Endothelial cell of umbilical vein (primary cell): ENCODE measurements around the gene FBXW4. TPM values are rescaled to one million over a fixed set of nuclear protein-coding genes. Genes with fewer than 3 reads are reported as not detected.

Experiments
- BruUV-seq: library from RNA; stranded (reverse); fragments of 400-500 nt; replicated peaks from 2 replicates; lab custom pipeline; 2021; lab: Mats Ljungman, UMichigan
- CTCF ChIA-PET: fragments of 300-600, 350-600 bp; sonication (Branson Sonifier 250); formaldehyde crosslinking; loops from one replicate; lab custom pipeline; 2021; ENCODE audit warnings: antibody characterized with exemption, inconsistent platforms; lab: Charles Lee
- POLR2A ChIA-PET: fragments of 300-600, 350-600 bp; sonication (Branson Sonifier 250); formaldehyde crosslinking; loops from one replicate; lab custom pipeline; 2021; ENCODE audit warnings: antibody characterized with exemption, inconsistent platforms; lab: Charles Lee
- DNase-seq: peaks from one replicate; pipeline ENCODE4 v3.0.0-alpha.2; 2011; ENCODE audit warnings: low read depth, low spot score
- FAIRE-seq: peaks from 2 replicates; lab custom pipeline; 2011; peaks lifted over from hg19 to GRCh38; lab: Jason Lieb, UNC
- H2AFZ ChIP-seq: 2 replicates; pipeline ENCODE4 v1.6.0; 2012; ENCODE audit warnings: low read depth, low read length, control low read depth, inconsistent platforms
- H3K27ac ChIP-seq: 2 replicates; pipeline ENCODE4 v1.5.1; 2011; ENCODE audit warnings: low read depth, mild to moderate bottlenecking, control low read depth, low read length, moderate library complexity; ENCODE audit not compliant: insufficient read depth
- H3K27me3 ChIP-seq, 2 experiments: 2 replicates each; pipeline versions ENCODE4 v1.6.0 to v1.6.1; 2011; ENCODE audit warnings: low read length in 2 of 2, mixed read lengths in 1 of 2; ENCODE audit not compliant: control insufficient read depth in 2 of 2, insufficient read depth in 2 of 2
- H3K36me3 ChIP-seq, 2 experiments: 2 replicates in 1 of 2; 3 replicates in 1 of 2; pipeline ENCODE4 v1.5.1; 2011; ENCODE audit warnings: low read length in 2 of 2, mild to moderate bottlenecking in 1 of 2, moderate library complexity in 1 of 2; ENCODE audit not compliant: control insufficient read depth in 2 of 2, insufficient read depth in 2 of 2; ENCODE audit errors: extremely low read depth in 1 of 2
- H3K4me1 ChIP-seq: 3 replicates; pipeline ENCODE4 v1.5.1; 2011; ENCODE audit warnings: mild to moderate bottlenecking, low read length; ENCODE audit not compliant: control insufficient read depth, insufficient read depth; ENCODE audit errors: extremely low read depth
- H3K4me2 ChIP-seq: 2 replicates; pipeline ENCODE4 v1.6.1; 2011; ENCODE audit warnings: low read length, control low read depth, mixed read lengths; ENCODE audit not compliant: insufficient read depth
- H3K4me3 ChIP-seq, 3 experiments: fragments of 200-600 bp in 1 of 3; sonication (generic), shearing (Covaris generic) in 1 of 3; replicated peaks in 1 of 3; 2 replicates each; pipeline ENCODE4 v1.5.1; 2011 to 2016; ENCODE audit warnings: control low read depth in 3 of 3, low read length in 3 of 3, mild to moderate bottlenecking in 2 of 3, inconsistent platforms in 1 of 3, low read depth in 1 of 3, moderate library complexity in 1 of 3; ENCODE audit not compliant: insufficient read depth in 1 of 3
- H3K79me2 ChIP-seq: 2 replicates; pipeline ENCODE4 v1.6.0; 2012; ENCODE audit warnings: low read length, inconsistent platforms; ENCODE audit not compliant: control insufficient read depth, insufficient read depth
- H3K9ac ChIP-seq: replicated peaks from 2 replicates; pipeline ENCODE3; 2011; ENCODE audit warnings: low read length, control low read depth; ENCODE audit not compliant: insufficient read depth; ENCODE audit errors: extremely low read depth
- H3K9me1 ChIP-seq: replicated peaks from 3 replicates; pipeline ENCODE4 v1.6.0; 2011; ENCODE audit warnings: mild to moderate bottlenecking, low read length; ENCODE audit not compliant: control insufficient read depth, insufficient read depth; ENCODE audit errors: extremely low read depth
- H3K9me3 ChIP-seq: replicated peaks from 2 replicates; pipeline ENCODE4 v1.5.1; 2012; ENCODE audit warnings: low read length, inconsistent platforms; ENCODE audit not compliant: control insufficient read depth, insufficient read depth
- H4K20me1 ChIP-seq: replicated peaks from 2 replicates; pipeline ENCODE3; 2011; ENCODE audit warnings: mild to moderate bottlenecking, low read length; ENCODE audit not compliant: control insufficient read depth, insufficient read depth; ENCODE audit errors: extremely low read depth
- CTCF ChIP-seq, 2 donors: IDR thresholded peaks; 1 replicate in 1 of 2; 2 replicates in 1 of 2; pipeline ENCODE4 v1.5.1; 2011; ENCODE audit warnings: low read length in 2 of 2, mild to moderate bottlenecking in 2 of 2, moderate library complexity in 2 of 2, control low read depth in 1 of 2, inconsistent platforms in 1 of 2, low read depth in 1 of 2; ENCODE audit not compliant: insufficient read depth in 1 of 2; ENCODE audit errors: extremely low read depth in 1 of 2
- EZH2 ChIP-seq: IDR thresholded peaks from 2 replicates; pipeline ENCODE4 v1.6.1; 2012; ENCODE audit warnings: borderline replicate concordance, low read depth, mild to moderate bottlenecking, moderate library complexity, low read length, inconsistent platforms; ENCODE audit not compliant: severe bottlenecking
- FOS ChIP-seq: IDR thresholded peaks from 2 replicates; pipeline ENCODE4 v1.6.1; 2011; ENCODE audit warnings: mild to moderate bottlenecking, low read length, moderate library complexity, borderline replicate concordance; ENCODE audit not compliant: insufficient read depth
- GATA2 ChIP-seq: IDR thresholded peaks from 2 replicates; pipeline ENCODE4 v1.7.0; 2011; ENCODE audit warnings: low read depth, mild to moderate bottlenecking, moderate library complexity, mixed read lengths, low read length; ENCODE audit not compliant: insufficient read length, insufficient read depth
- JUN ChIP-seq: IDR thresholded peaks from 2 replicates; pipeline ENCODE4 v1.6.1; 2011; ENCODE audit warnings: borderline replicate concordance, low read depth; ENCODE audit not compliant: insufficient read length, insufficient read depth
- MAX ChIP-seq: IDR thresholded peaks from 2 replicates; pipeline ENCODE4 v1.6.1; 2011; ENCODE audit not compliant: insufficient read depth, insufficient read length
- MYC ChIP-seq: IDR thresholded peaks from one replicate; pipeline ENCODE4 v1.6.1; 2011; ENCODE audit warnings: mild to moderate bottlenecking, low read depth, low read length
- POLR2A ChIP-seq: IDR thresholded peaks from 2 replicates; pipeline ENCODE4 v1.6.1; 2012; ENCODE audit warnings: low read depth, mild to moderate bottlenecking, control low read depth, low read length
- POLR2AphosphoS5 ChIP-seq: IDR thresholded peaks from 2 replicates; pipeline ENCODE4 v1.6.1; 2012; ENCODE audit warnings: low read depth, mild to moderate bottlenecking, control low read depth, low read length, moderate library complexity; ENCODE audit not compliant: insufficient read depth
- dilution Hi-C: fragments of 300-500 bp; cut with MboI; formaldehyde crosslinking; loops from one replicate; pipeline ENCODE4 v1.15.0; 2019; ENCODE audit warnings: low sequenced_read_pairs; ENCODE audit not compliant: extremely low pct_ligation_motif_present
- intact Hi-C: fragments of 100-400 bp; cut with micrococcal nuclease; formaldehyde crosslinking; loops from one replicate; pipeline ENCODE4 v1.10.0; 2022
- polyA plus RNA-seq, 4 experiments: library from polyadenylated mRNA; depleted of rRNA in 3 of 4; stranded (reverse) in 3 of 4; unstranded in 1 of 4; fragments of >200 nt; gene quantifications; 2 replicates each; pipeline versions ENCODE4 v1.2.1 to v1.2.3, GENCODE V29; 2011 to 2012; ENCODE audit warnings: missing spikeins in 1 of 4
- total RNA-seq: library from RNA; stranded (reverse); gene quantifications from 2 replicates; pipeline ENCODE4 v1.2.3, GENCODE V29; 2021

The FBXW4 gene
- total and polyA plus RNA-seq, 2 donors (not counting 3 experiments of a cell fraction or from before 2014, with no cell fraction given), result 20.8 to 21.1 TPM

- no peak overlapping the region for H2AFZ ChIP-seq
- DNase-seq, result no peak
- no peak overlapping the region for H3K27ac ChIP-seq
- H4K20me1 ChIP-seq, result no peaks in the 10 kb centered on the region
- ChIA-PET CTCF (interaction anchor here (0.9 to 1.0 kb wide), 2 partner anchors 12 to 28 kb away, joined by 3 read pairs; no protein-coding TSS in a partner anchor), POLR2A (no interaction called here)
- no peak overlapping the region for H3K9ac ChIP-seq
- H3K9me3 ChIP-seq, result no peaks in the 10 kb centered on the region
- peaks cover 0 to 6% of the 10 kb centered on the region in 2 experiments for H3K36me3 ChIP-seq
- H3K79me2 ChIP-seq, result no peaks in the 10 kb centered on the region
- intact Hi-C loops (no loop called here), dilution Hi-C loops (no loop called here)
- TF ChIP-seq POLR2AphosphoS5 (no peak), POLR2A (no peak), CTCF (IDR thresholded peaks at IDR 0.05; ENCODE audit: extremely low read depth in 1 of 2, insufficient read depth in 1 of 2, low read depth in 1 of 2, low read length in 2 of 2) (no peak), JUN (no peak), GATA2 (no peak), MYC (no peak), EZH2 (no peak), MAX (no peak), FOS (no peak)
- BruUV-seq, result no TSS peak
- no peaks in the 10 kb centered on the region for H3K9me1 ChIP-seq
- no peak overlapping the region for H3K4me3 ChIP-seq
- H3K27me3 ChIP-seq, result no peaks in the 10 kb centered on the region
- no peak for FAIRE-seq
- no peaks in the 10 kb centered on the region for H3K4me1 ChIP-seq
- no peak overlapping the region for H3K4me2 ChIP-seq
Observed at GRCh38 chr10:101629837-101630632, 64.9 kb downstream of the FBXW4 start.
